WTC11 (cell line): ENCODE data around the gene SCAANT1.

Source experiments
- CREB1 ChIP-seq: sonication (generic); formaldehyde crosslinking; IDR thresholded peaks from 2 replicates; pipeline ENCODE4 v1.8.0; 2023; ENCODE audit warnings: mild to moderate bottlenecking, missing genetic modification reagents
- CTCF ChIP-seq: fragments of 200-600 bp; IDR thresholded peaks from 2 replicates; pipeline ENCODE4 v1.8.0; 2022; ENCODE audit warnings: antibody characterized with exemption
- ELF4 ChIP-seq: sonication (generic); formaldehyde crosslinking; IDR thresholded peaks from 2 replicates; pipeline ENCODE4 v1.8.1; 2022; ENCODE audit warnings: low read depth, mild to moderate bottlenecking, moderate library complexity, missing genetic modification reagents
- HMGXB4 ChIP-seq: sonication (generic); formaldehyde crosslinking; IDR thresholded peaks from 2 replicates; pipeline ENCODE4 v1.8.1; 2023; ENCODE audit warnings: mild to moderate bottlenecking, moderate library complexity, missing genetic modification reagents
- MXD4 ChIP-seq: fragments of 250-450 bp; sonication (Bioruptor Pico); IDR thresholded peaks from 2 replicates; pipeline ENCODE4 v1.8.0; 2021; ENCODE audit warnings: mild to moderate bottlenecking, moderate library complexity, borderline replicate concordance
- NFE2L1 ChIP-seq: sonication (generic); formaldehyde crosslinking; IDR thresholded peaks from 2 replicates; pipeline ENCODE4 v1.8.1; 2023; ENCODE audit warnings: missing genetic modification reagents
- RELA ChIP-seq: sonication (generic); formaldehyde crosslinking; IDR thresholded peaks from 2 replicates; pipeline ENCODE4 v1.8.1; 2022; ENCODE audit warnings: missing genetic modification reagents, mild to moderate bottlenecking, borderline replicate concordance
- TP53 ChIP-seq: sonication (generic); formaldehyde crosslinking; IDR thresholded peaks from 2 replicates; pipeline ENCODE4 v1.8.1; 2023; ENCODE audit warnings: mild to moderate bottlenecking, missing genetic modification reagents

- TF ChIP-seq HMGXB4 (CRISPR knock-in tag) (no peak), CTCF (no peak), NFE2L1 (CRISPR knock-in tag) (no peak), TP53 (no peak), ELF4 (CRISPR knock-in tag) (no peak), RELA (no peak), MXD4 (CRISPR knock-in tag) (no peak), CREB1 (CRISPR knock-in tag) (no peak)
Measured at GRCh38 chr3:63876260-63876659, 35.9 kb downstream of the SCAANT1 start.
